GM23338 (cell line): Measurements from ENCODE around the gene PAM. TPM values are rescaled to one million over a fixed set of nuclear protein-coding genes. Genes with fewer than 3 reads are reported as not detected.

ENCODE experiments used
- ATAC-seq: fragments of 200-7000 bp; cut with Tn5 transposase; 3 replicates; pipeline ENCODE4 v1.9.1; 2020
- DNase-seq: peaks from one replicate; pipeline ENCODE4 v3.0.0-alpha.2; 2015; ENCODE audit warnings: low spot score
- H2AFZ ChIP-seq: fragments of 200-600 bp; sonication (generic); 2 replicates; pipeline ENCODE4 v1.8.0; 2016; ENCODE audit warnings: antibody characterized with exemption, mild to moderate bottlenecking, moderate library complexity
- H3F3A ChIP-seq: fragments of 200-600 bp; sonication (generic); replicated peaks from 2 replicates; pipeline ENCODE4 v1.8.0; 2017; ENCODE audit warnings: antibody characterized with exemption, mixed run types, low read depth
- H3K27ac ChIP-seq: fragments of 200-600 bp; sonication (generic); 2 replicates; pipeline ENCODE4 v1.6.1; 2016; ENCODE audit warnings: low read depth
- H3K27me3 ChIP-seq: fragments of 200-600 bp; sonication (generic); 2 replicates; pipeline ENCODE4 v1.8.0; 2016; ENCODE audit warnings: mild to moderate bottlenecking, mixed run types, moderate library complexity; ENCODE audit not compliant: insufficient read depth
- H3K36me3 ChIP-seq: fragments of 200-600 bp; sonication (generic); 2 replicates; pipeline ENCODE4 v1.8.0; 2016; ENCODE audit warnings: mild to moderate bottlenecking; ENCODE audit not compliant: insufficient read depth
- H3K4me1 ChIP-seq: fragments of 200-600 bp; sonication (generic); 2 replicates; pipeline ENCODE4 v1.8.0; 2016; ENCODE audit warnings: mild to moderate bottlenecking, moderate library complexity; ENCODE audit not compliant: insufficient read depth
- H3K4me2 ChIP-seq: fragments of 200-600 bp; sonication (generic); 2 replicates; pipeline ENCODE4 v1.7.1; 2017; ENCODE audit warnings: mixed run types
- H3K4me3 ChIP-seq: fragments of 200-600 bp; sonication (generic); 2 replicates; pipeline ENCODE4 v1.6.1; 2016; ENCODE audit warnings: mixed run types
- H3K79me2 ChIP-seq: fragments of 200-600 bp; sonication (generic); replicated peaks from 2 replicates; pipeline ENCODE4 v1.8.0; 2017; ENCODE audit warnings: mild to moderate bottlenecking; ENCODE audit not compliant: insufficient read depth
- H3K9me2 ChIP-seq: fragments of 200-600 bp; sonication (generic); 2 replicates; pipeline ENCODE4 v1.8.0; 2017; ENCODE audit not compliant: insufficient read depth
- H4K20me1 ChIP-seq: fragments of 200-600 bp; sonication (generic); replicated peaks from 2 replicates; pipeline ENCODE4 v1.8.0; 2017; ENCODE audit warnings: mild to moderate bottlenecking; ENCODE audit not compliant: insufficient read depth
- H3K27ac Mint-ChIP-seq: 2 replicates; pipeline ENCODE4 v1.8.0; 2020; ENCODE audit warnings: inconsistent platforms, mild to moderate bottlenecking, moderate library complexity, mixed read lengths
- H3K27me3 Mint-ChIP-seq: 3 replicates; pipeline ENCODE4 v1.8.0; 2022; ENCODE audit warnings: low read depth, mild to moderate bottlenecking, moderate library complexity, mixed read lengths, inconsistent platforms; ENCODE audit not compliant: insufficient read depth, poor library complexity
- H3K36me3 Mint-ChIP-seq: 3 replicates; pipeline ENCODE4 v1.8.0; 2021; ENCODE audit warnings: low read depth, mild to moderate bottlenecking, inconsistent platforms, moderate library complexity, mixed read lengths
- H3K4me1 Mint-ChIP-seq: 3 replicates; pipeline ENCODE4 v1.8.0; 2020; ENCODE audit warnings: mild to moderate bottlenecking, inconsistent platforms, mixed read lengths
- H3K4me3 Mint-ChIP-seq: 3 replicates; pipeline ENCODE4 v1.8.0; 2021; ENCODE audit warnings: moderate library complexity, mild to moderate bottlenecking, inconsistent platforms, mixed read lengths
- H3K9me3 Mint-ChIP-seq: 3 replicates; pipeline ENCODE4 v1.8.0; 2020; ENCODE audit warnings: moderate library complexity, mild to moderate bottlenecking, inconsistent platforms, mixed read lengths
- JUNB ChIP-seq: IDR thresholded peaks from one replicate; pipeline ENCODE4 v1.6.1; 2016; ENCODE audit warnings: antibody characterized with exemption; ENCODE audit not compliant: unreplicated experiment
- NANOG ChIP-seq: IDR thresholded peaks from 2 replicates; pipeline ENCODE4 v1.6.1; 2016; ENCODE audit warnings: antibody characterized with exemption, borderline replicate concordance
- POLR2AphosphoS5 ChIP-seq: IDR thresholded peaks from 2 replicates; pipeline ENCODE4 v1.6.1; 2016; ENCODE audit warnings: antibody characterized with exemption, low read depth
- ZNF114 ChIP-seq: fragments of 250-450 bp; sonication (Bioruptor Pico); IDR thresholded peaks from 2 replicates; pipeline ENCODE4 v1.5.0; 2020; ENCODE audit warnings: mild to moderate bottlenecking, moderate library complexity
- ZNF331 ChIP-seq: fragments of 250-450 bp; sonication (Bioruptor Pico); IDR thresholded peaks from 2 replicates; pipeline ENCODE4 v1.5.0; 2020; ENCODE audit warnings: low read depth, mild to moderate bottlenecking, moderate library complexity
- polyA plus RNA-seq: library from polyadenylated mRNA; unstranded; fragments of >200 nt; fragmentation: Nextera tagmentation; extraction: Ambion mirVana; gene quantifications from 2 replicates; pipeline ENCODE4 v1.2.1, GENCODE V29; 2016
- total RNA-seq: library from RNA; depleted of rRNA; stranded (reverse); fragments of >200 nt; shearing (Covaris generic); gene quantifications from 2 replicates; pipeline ENCODE4 v1.2.3, GENCODE V29; 2014
- TF ChIP-seq, protein P1 (sequence below): IDR thresholded peaks from one replicate; pipeline ENCODE4 v1.6.1; 2018; ENCODE audit warnings: antibody characterized with exemption; ENCODE audit not compliant: unreplicated experiment

PAM gene
- total and polyA plus RNA-seq, 2 experiments from 2014 or later: 33.9 to 79.4 TPM

- TF ChIP-seq, protein P1, sequence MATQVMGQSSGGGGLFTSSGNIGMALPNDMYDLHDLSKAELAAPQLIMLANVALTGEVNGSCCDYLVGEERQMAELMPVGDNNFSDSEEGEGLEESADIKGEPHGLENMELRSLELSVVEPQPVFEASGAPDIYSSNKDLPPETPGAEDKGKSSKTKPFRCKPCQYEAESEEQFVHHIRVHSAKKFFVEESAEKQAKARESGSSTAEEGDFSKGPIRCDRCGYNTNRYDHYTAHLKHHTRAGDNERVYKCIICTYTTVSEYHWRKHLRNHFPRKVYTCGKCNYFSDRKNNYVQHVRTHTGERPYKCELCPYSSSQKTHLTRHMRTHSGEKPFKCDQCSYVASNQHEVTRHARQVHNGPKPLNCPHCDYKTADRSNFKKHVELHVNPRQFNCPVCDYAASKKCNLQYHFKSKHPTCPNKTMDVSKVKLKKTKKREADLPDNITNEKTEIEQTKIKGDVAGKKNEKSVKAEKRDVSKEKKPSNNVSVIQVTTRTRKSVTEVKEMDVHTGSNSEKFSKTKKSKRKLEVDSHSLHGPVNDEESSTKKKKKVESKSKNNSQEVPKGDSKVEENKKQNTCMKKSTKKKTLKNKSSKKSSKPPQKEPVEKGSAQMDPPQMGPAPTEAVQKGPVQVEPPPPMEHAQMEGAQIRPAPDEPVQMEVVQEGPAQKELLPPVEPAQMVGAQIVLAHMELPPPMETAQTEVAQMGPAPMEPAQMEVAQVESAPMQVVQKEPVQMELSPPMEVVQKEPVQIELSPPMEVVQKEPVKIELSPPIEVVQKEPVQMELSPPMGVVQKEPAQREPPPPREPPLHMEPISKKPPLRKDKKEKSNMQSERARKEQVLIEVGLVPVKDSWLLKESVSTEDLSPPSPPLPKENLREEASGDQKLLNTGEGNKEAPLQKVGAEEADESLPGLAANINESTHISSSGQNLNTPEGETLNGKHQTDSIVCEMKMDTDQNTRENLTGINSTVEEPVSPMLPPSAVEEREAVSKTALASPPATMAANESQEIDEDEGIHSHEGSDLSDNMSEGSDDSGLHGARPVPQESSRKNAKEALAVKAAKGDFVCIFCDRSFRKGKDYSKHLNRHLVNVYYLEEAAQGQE: no peak
- TF ChIP-seq POLR2AphosphoS5 (no peak), ZNF114 (CRISPR knock-in tag) (no peak)
These were observed 111.1 kb downstream of the PAM start (continued) for GRCh38 chr5:102866237-102866600.

- Histone ChIP-seq H3K36me3 (no peaks in the 10 kb centered on the region), H4K20me1 (no peaks in the 10 kb centered on the region), H3K4me2 (0 out of 2 replicates have a peak overlapping the region, but pooled peaks have one; percentile 66), H3K27ac (no peak overlapping the region), H3F3A (no peaks in the 10 kb centered on the region), H3K79me2 (no peaks in the 10 kb centered on the region), H3K4me1 (peaks cover 25% of the 10 kb centered on the region), H2AFZ (no peak overlapping the region), H3K4me3 (no peak overlapping the region), H3K27me3 (peaks cover 6% of the 10 kb centered on the region; the same call in 1 of the 2 replicates), H3K9me2 (no peaks in the 10 kb centered on the region)
- H3K9me3 Mint-ChIP-seq: no peaks in the 10 kb centered on the region
- no peak for DNase-seq
- H3K27me3 Mint-ChIP-seq: peaks cover 5% of the 10 kb centered on the region
- TF ChIP-seq, protein P1: no peak
- TF ChIP-seq NANOG: no peak
- no peak for TF ChIP-seq ZNF114 (CRISPR knock-in tag)
- no peak for TF ChIP-seq JUNB
- no peak for TF ChIP-seq ZNF331
- no peak overlapping the region for H3K27ac Mint-ChIP-seq
- H3K4me3 Mint-ChIP-seq: no peak overlapping the region
- ATAC-seq: no peak
- peaks cover 25% of the 10 kb centered on the region for H3K4me1 Mint-ChIP-seq
- no peaks in the 10 kb centered on the region for H3K36me3 Mint-ChIP-seq
These were observed 113.0 kb downstream of the PAM start for GRCh38 chr5:102867992-102868662.
